GM19025 (cell line): Measurements from ENCODE around the gene AP1S3.
"Not testable (repeated sequence)": the region's sequence is repeated elsewhere in the genome, so short reads cannot be mapped to it uniquely, and the experiment has no call there.

Experiments
- ATAC-seq: cut with Tn5 transposase; IDR thresholded peaks from one replicate; pipeline ENCODE4 v1.9.1; 2021; ENCODE audit warnings: mild to moderate bottlenecking, low read depth, moderate library complexity; ENCODE audit not compliant: unreplicated experiment

AP1S3 gene

DNA sequence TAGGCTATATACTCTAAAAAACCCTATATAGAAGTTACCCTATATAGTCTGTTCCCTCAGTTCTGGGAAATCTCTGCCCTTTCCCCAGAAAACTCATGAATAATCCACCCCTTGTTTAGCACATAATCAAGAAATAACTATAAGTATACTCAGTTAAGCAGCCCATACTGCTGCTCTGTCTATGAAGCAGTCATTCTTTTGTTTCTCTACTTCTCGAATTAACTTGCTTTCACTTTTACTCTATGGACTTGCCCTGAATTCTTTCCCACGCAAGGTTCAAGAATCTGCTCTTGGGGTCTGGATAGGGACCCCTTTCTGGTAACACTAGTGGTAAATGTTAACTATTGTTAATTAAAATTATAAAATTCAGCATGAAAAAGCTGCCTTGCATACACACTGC lies 17.4 kb upstream of the AP1S3 start:
- no peak for ATAC-seq

DNA sequence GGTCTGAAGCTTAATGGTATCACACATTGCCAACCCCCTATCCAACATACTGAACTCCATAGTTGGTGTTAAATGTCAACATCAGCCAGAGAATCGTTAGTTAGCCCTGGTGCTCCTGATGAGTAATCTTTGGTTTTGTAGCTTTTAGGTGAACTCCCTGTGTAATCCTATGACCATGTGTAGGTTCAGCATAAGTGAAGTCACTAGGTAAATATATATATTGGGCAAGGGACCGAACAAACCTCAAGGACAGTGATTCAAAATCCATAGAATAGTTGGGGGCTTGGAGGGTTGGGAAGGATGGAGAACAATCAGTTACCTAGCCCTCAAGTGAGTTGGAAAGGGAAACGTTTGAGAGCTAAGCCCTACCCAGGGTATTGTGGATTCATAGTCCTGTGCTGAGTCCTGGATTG lies 16.0 kb upstream of the AP1S3 start:
- ATAC-seq, result no peak

DNA sequence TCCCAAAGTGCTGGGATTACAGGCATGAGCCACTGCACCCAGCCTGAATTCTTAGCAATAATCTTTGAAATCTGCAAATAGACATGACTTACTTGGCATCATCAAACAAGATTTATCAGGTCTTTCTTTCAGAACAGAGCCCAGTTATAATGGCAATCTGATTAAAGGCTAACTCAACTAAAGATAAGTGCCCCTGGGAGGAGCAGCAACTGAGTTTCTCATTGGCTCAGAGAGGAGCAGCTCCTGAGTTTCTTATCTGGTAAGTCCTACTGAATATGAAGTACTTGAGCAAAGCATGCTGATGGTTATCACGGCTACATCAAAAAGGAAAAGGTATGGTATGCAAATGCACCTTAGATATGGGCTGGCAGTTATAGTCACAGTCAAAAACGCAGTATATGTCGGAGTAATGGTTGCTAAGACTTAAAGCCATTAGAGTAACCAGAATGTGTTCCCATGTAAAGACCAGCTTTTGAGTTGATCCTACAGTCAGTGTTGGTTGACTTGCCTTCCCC lies 15.0 kb upstream of the AP1S3 start:
- ATAC-seq, result no peak

DNA sequence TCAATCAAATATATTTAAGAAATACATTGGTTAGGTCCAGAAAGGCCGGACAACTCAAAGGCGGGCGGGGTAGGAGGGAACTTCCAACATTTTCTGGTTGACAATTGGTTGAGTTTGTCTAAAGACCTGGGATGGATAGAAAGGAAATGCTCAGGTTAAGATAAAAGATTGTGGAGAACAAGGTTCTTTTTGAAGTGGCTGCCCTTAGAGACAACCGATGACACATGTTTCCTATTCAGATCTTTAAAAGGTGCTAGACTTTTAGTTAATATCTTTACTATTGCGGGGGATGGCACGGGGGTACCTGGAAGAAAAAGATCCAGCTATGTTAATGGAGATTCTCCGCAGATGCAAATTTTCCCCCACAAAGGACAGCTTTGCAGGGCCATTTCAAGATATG lies 10.0 kb upstream of the AP1S3 start:
- ATAC-seq, result no peak

DNA sequence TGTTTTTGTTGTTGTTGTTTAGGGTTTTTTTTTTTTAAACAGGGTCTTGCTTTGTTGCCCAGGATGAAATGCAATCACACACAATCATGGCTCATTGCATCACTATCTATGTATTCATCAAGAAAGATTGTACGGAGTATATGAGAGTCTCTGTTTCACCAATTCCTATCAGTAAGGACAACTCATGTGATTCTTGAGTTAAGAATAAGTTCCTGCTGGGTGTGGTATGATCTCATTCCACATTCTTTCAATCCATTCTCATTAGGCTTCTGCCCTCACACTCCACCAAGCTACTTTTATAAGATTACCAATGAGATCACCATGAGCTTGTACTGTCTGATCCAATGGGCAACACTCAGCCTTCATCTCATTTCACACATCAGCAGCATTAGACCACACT lies 9.1 kb upstream of the AP1S3 start:
- ATAC-seq, result no peak

DNA sequence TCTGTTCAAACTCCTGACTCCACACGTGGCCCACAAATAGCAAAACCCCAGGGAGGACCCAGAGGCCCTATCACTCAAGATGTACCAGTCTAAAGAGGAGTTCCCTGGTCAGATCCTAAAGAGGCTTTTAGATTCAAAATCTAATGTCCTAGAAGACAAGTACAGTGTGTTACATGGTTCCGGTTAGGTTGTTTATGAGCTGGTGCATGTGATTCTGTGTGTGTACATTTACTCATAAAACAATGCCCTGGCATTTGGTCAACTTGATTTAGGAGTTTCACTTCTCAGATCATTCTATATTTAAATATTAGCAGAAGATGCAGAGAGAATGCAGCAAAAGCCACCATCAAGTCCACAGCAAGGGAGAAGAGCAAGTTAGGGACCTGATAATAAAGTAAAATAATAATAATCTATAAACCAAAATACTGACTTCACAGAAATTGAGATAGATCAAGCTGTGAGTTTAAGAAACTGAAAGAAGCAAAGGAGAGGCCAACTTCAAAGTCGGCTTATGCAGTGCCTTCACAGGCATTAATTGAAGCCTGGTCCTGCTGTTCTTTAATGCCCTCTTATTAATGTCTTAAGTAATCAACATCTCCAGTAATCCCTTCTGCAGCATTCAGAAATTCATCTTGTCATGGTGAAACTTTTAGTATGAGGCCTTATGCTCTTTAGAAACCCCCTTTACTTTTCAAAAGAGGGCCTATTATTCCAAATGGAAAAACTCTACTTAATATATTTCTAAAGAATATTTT lies 4.2 kb upstream of the AP1S3 start:
- no peak for ATAC-seq

DNA sequence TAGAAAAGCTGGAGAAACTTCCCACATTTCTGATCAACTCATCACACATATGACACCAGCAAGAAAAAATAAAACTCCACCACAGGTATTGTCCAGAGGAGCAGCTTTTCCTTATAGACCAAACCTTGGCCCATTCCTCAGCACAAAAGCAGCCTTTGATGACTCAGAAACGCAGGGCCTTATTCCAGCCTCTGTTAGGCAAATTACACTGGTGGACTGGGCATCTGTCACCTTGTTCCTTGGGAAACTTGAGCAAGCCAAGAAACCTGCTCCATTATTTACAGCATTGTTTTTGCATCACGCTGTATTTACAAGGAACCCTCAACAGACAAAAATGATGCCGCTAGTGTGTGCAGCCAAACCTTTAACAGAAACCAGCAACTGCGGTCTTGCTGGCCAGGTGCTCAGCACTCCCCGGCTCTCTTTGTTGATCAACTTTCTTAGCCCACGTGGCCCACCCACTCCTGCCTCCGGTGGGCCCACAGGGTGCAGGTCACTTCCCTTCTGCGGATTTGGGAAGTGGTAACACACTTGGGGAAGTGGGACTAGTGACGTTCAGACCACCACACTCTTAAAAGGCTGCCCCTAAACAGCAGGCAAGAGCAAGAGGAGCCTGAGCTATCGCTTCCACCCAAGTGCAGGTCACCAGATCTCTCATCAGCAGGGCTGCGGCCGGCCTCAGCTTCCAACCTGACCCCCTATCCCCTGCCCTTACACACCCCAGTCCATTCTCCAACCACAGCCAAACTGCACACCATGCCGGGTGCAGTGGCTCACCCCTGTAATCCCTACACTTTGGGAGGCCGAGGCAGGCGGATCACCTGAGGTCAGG lies 1.5 kb downstream of the AP1S3 start:
- peak; percentile 48 for ATAC-seq

DNA sequence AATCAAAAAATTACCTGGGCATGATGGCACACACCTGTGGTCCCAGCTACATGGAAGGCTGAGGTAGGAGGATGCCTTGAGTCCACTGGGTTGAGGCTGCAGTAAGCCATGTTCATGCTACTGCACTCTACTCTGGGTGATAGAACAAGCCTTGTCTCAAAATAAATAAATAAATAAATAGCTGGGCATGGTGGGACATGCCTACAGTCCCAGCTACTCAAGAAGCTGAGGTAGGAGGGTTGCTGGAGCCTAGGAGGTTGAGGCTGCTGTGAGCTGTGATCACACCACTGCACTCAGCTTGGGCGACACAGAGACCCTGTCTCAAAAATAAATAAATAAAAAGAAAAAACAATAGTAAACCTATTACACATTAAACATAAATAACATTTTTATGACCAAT lies 3.0 kb downstream of the AP1S3 start:
- no peak for ATAC-seq

DNA sequence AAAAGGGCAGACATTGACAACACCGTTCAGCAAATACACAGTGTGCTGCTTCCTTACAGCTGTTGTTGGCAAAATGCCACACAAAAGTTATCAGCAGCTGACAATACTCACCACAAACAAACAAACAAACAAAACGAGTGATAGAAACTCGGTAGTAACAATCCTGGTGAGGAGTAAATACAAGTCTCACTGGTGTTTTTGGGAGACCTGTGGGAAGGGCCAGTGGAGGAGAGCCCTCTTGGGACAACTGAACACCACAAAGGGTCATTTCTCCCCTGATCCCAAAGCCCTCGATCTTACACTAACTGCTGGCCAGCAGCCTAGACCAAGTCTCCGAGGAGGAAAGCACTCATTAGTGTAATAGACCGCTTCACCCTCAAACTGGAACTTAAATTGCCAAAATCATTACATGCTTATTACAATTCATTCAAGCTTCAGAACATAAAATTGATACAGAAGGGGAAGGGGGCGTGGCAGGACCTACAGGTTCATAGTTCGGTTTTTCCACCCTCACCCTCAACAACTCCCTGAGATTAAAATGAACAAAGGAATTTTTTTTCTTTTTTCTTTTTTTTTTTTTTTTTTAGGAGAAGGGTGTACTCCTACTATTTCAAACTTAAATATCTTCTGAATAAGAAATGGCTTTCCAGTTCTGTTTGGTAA lies 5.0 kb downstream of the AP1S3 start:
- no peak for ATAC-seq

DNA sequence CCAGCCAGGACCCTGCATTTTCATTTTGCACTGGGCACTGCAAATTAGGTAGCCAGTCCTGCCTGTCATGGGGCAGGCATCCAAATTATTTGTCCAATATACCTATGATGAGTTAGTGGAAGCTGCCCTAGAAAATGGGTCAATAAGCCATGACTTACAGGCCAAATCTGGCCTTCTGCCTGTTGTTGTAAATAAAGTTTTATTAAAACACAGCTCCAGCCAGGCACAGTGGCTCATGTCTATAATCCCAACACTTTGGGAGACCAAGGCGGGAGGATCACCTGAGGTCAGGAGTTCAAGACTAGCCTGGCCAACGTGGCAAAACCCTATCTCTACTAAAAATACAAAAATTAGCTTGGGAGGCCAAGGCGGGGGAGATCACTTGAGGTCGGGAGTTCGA lies 8.3 kb downstream of the AP1S3 start:
- ATAC-seq, result no peak

DNA sequence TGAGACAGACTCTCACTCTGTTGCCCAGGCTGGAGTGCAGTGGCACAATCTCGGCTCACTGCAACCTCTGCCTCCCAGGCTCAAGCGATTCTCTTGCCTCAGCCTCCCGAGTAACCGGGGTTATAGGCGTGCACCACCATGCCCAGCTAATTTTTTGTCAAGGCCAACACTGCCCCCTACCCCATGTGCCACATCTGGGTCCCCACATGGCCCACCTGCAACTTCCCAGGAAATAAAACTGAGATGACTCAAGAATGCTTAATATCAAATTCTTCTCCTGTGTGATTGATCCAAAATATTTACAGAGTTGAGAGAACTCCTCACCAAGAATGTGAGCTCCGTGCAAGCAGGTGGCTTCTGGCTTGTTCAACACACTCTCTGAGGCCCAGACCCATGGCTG lies 9.1 kb downstream of the AP1S3 start:
- ATAC-seq, result no peak

DNA sequence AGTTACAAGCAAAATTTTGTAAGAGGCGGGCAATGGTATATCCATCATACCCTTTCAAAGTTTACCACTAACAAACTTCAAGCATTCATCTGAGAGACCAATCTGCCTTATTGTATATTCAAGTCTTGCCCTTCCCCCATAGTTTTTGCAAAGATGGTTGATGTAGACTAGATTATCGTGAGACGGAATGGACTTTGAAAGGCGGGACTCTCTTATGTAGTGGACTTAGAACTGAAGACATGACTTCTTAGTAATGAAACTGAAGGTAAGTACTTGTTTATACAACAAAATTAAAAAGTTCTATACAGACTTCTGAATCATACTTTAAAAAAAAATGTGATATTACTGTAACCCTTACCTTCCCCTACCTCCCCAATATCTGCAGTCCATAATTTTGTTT lies 10.4 kb downstream of the AP1S3 start:
- no peak for ATAC-seq

DNA sequence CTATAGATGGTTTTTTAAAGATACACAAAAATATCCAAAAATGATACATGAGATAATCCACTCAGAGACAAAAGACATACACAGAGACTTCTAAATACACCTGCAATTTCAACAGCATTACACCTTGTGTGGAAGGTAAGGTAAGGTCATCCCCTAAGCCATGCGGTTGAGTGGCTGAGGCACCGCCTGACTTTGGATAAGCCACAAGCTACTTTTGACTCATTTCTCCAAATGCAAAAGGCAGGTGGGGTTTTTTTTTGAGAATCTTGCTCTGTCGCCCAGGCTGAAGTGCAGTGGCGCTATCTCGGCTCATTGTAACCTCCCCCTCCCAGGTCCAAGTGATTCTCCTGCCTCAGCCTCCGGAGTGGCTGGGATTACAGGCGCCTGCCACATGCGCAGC lies 13.1 kb downstream of the AP1S3 start:
- ATAC-seq, result no peak

DNA sequence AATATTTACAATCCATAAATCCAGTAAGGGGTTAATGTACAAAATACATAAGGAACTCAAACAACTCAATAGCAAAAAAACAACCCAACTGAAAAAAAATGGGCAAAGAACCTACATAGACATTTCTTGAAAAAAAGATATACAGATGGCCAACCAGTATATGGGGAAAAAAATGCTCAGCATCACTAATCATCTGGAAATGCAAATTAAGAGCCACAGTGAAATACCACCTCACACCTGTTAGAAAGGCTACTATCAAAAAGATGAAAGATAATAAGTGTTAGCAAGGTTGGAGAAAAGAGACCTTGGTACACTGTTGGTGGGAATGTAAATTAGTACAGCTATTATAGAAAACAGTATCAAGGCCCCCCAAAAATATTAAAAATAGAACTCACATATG lies 14.6 kb downstream of the AP1S3 start:
- ATAC-seq, result no peak

DNA sequence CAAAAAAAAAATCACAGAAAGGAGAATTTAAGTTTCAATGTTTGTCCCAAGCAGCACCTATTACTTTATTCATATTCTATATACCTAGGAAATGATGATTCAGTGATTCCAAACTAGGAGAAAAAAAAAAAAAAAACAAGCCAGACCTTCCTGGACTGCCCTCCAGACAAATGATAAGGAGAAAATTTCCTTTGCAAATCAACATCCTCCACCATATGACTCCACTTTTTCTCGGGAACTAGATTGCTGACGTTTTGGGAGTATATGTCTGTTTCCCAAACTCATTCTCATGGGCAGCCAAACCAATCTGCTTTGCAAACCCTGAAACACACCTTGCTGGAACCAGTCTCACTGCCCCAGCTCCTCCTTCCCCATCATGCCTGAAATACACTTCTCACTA lies 16.8 kb downstream of the AP1S3 start:
- no peak for ATAC-seq

DNA sequence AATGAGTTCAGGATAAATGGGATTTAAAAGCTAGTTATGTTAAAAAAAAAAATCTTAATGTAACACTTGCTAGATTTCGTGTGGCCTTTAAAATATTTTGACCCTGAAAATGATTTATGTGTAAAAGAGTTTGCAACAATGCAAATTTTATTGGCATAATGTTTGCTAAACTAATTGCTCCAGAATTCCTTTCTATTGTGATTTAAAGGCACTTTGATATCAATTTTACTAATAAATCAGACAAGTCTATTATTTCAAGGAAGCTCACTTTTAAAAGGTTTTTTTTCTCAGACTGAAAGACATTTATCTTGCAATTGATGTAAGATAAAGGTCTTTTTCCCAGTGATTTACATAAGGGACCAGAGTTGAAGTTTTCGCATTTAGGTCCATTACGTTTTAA lies 17.5 kb downstream of the AP1S3 start:
- ATAC-seq, result no peak

DNA sequence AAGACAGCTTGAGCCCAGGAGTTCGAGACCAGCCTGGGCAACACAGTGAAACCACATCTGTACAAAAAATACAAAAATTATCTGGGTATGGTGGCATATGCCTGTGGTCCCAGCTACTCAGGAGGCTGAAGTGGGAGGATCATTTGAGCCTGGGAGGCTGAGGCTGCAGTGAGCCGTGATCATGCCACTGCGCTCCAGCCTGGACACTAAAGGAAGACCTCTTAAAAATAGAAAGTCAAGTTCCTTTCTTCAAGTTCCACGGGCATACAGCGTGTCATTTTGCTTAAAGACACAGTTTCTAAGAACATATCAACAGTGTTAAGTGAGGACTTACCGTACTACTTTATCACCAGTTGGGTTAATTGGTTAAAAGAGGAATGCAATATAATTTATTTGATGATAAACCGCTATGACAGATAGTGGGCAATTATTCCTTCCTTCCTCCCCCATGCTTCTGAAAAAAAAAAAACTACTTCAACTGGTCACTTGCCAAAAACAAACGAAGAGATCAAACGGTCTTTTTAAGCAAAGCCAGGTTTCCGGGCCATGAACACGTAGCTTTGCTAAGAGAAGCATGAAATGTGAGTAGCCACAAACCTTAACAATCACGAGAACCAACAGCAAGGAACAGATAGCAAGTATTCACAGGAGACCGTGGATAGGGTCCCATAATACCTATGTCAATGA lies 21.4 kb downstream of the AP1S3 start:
- no peak for ATAC-seq

DNA sequence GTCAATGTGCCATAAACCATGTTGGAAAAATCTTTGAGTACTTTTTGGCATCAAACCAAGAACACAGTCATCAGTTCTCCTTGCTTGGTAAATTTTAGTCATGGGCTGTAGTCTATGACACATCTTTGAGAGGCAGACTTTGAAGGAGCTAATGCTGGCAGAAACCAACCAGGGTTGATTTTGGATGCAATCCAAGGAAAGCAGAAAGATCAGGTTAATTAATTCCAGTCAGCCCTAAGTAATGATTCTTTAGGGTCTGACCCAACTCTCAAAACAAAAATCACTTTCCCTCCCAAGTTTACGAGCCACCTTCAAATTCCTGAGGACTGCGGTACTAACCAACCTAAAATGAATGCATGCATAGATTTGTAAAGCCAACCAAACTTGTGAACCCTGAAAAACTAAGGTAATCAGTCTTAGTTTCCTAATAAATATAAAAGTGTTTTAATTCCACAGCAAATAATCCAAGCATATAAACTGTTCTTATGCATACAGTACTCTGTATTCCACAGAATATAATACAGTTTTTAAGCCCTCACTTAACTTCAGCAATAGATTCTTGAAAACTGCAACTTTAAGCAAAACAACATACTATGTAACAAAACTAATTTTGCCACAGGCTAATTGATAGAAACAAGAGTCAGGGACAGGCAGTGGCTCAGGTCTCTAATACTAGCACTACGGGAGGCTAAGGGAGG lies 22.0 kb downstream of the AP1S3 start:
- no peak for ATAC-seq

DNA sequence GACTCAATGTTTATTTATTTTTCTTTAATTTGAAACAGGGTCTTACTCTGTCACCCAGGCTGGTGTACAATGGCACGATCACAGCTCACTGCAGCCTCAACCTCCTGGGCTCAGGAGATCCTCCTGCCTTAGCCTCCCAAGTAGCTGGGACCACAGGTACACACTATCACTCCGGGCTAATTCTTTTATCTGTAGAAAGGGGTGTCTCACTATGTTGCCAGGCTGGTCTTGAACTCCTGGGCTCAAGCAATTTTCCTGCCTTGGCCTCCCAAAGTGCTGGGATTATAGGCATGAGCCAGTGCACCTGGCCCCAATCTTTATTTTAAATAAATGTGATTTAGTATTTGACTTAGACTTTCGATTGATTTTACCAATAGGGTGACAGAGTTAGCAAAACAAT lies 22.6 kb downstream of the AP1S3 start:
- not testable (repeated sequence) for ATAC-seq

DNA sequence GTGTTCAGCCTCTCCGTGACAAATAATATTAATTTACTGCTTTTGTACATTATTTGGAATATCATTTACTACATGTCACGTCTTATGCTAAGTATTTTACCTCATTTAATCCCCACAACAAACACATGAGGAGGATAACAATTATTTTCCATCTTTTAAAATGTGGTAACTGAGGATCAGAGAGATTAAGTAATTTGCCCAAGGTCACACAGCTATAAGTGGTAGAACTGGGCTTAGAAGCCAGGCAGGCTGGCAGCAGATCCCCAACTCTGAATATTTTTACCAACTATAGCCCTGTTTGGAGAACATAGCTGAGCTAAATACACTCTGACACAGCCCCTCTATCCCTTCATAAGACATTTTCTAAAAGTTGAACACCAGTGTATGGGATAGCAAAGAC lies 24.1 kb downstream of the AP1S3 start:
- no peak for ATAC-seq
